Activated CD4-positive, alpha-beta memory T cell treated with anti-CD3 and anti-CD28 coated beads, Interleukin-2, amount 10 ng/mL, durations not matched to agents 7 days and 5 days (primary cell): ENCODE data around the gene GUCY2F. TPM values are rescaled to one million over a fixed set of nuclear protein-coding genes. Genes with fewer than 3 reads are reported as not detected.

ENCODE experiments used
- CTCF ChIA-PET: fragments of 350-600 bp; sonication (Branson Sonifier 250); formaldehyde crosslinking; loops from one replicate; lab custom pipeline; 2021; ENCODE audit warnings: antibody characterized with exemption, inconsistent platforms; lab: Charles Lee
- POLR2A ChIA-PET: fragments of 350-600 bp; sonication (Branson Sonifier 250); formaldehyde crosslinking; loops from one replicate; lab custom pipeline; 2021; ENCODE audit warnings: antibody characterized with exemption; lab: Charles Lee
- DNase-seq: peaks from one replicate; pipeline ENCODE4 v3.0.0-alpha.2; 2020
- H3K27ac Mint-ChIP-seq: one replicate; pipeline ENCODE4 v1.8.0; 2021; ENCODE audit warnings: mild to moderate bottlenecking, mixed read lengths
- H3K27me3 Mint-ChIP-seq: one replicate; pipeline ENCODE4 v1.8.0; 2021; ENCODE audit warnings: mixed read lengths
- H3K36me3 Mint-ChIP-seq: one replicate; pipeline ENCODE4 v1.8.0; 2021; ENCODE audit warnings: low read depth, mixed read lengths
- H3K4me1 Mint-ChIP-seq: one replicate; pipeline ENCODE4 v1.8.0; 2021; ENCODE audit warnings: mixed read lengths
- H3K4me3 Mint-ChIP-seq: one replicate; pipeline ENCODE4 v1.8.0; 2021; ENCODE audit warnings: mild to moderate bottlenecking, mixed read lengths
- H3K9me3 Mint-ChIP-seq: one replicate; pipeline ENCODE4 v1.8.0; 2021; ENCODE audit warnings: mixed read lengths
- total RNA-seq, 2 experiments: library from RNA; stranded (reverse); gene quantifications; one replicate each; pipeline ENCODE4 v1.2.3, GENCODE V29; 2021

The GUCY2F gene
- total RNA-seq, 2 experiments from 2014 or later, result not detected

DNA sequence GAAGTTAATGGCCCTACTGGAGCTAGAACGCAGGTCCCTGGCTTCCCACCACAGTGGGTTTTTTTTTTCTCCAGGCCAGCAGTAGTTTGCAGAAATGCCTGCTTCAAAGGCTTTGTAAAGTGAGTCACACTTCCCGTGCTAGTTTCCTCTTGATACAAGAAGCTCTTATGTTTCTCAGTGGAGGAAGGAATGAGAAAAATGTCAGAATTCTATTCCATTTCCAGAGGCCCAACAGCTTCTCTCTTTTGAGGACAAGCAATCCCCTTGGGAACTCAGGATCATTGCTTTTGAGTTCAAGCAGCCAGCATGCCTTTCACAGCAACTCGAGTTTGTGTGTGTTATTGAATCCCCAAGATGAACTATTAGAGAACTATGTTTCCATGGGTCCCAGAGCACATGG lies 134.3 kb downstream of the GUCY2F start:
- POLR2A ChIA-PET, result no interaction called here
- CTCF ChIA-PET, result no interaction called here
- no peaks in the 10 kb centered on the region for H3K27me3 Mint-ChIP-seq

DNA sequence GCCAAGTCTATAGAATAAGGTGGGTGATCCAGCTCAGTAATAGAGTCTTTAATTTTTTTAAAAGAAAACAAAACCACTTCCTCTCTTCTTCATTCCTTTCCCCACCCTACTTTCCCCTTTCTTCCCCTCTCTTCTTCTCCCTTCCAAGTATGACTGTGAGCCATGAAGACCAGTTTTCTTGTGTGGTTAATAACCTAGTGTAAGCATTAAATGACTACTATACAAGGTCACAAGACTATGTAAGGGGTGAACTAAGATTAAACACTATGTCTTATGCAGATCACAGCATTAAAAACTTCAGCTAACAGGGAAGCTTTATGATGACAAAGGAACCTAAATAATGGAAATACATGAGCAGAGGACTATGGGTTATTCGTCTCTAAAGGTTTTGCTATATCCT lies 135.4 kb downstream of the GUCY2F start:
- Mint-ChIP-seq H3K4me3 (no peak overlapping the region), H3K36me3 (no peaks in the 10 kb centered on the region), H3K4me1 (no peaks in the 10 kb centered on the region), H3K9me3 (no peaks in the 10 kb centered on the region), H3K27me3 (no peaks in the 10 kb centered on the region), H3K27ac (no peak overlapping the region)
- ChIA-PET CTCF (no interaction called here), POLR2A (no interaction called here)
- DNase-seq, result no peak

More for the DNA sequence above, 134.3 kb downstream of the GUCY2F start:
- Mint-ChIP-seq H3K36me3 (no peaks in the 10 kb centered on the region), H3K27ac (no peak overlapping the region), H3K4me3 (no peak overlapping the region), H3K9me3 (no peaks in the 10 kb centered on the region), H3K4me1 (no peaks in the 10 kb centered on the region)
- DNase-seq, result no peak

DNA sequence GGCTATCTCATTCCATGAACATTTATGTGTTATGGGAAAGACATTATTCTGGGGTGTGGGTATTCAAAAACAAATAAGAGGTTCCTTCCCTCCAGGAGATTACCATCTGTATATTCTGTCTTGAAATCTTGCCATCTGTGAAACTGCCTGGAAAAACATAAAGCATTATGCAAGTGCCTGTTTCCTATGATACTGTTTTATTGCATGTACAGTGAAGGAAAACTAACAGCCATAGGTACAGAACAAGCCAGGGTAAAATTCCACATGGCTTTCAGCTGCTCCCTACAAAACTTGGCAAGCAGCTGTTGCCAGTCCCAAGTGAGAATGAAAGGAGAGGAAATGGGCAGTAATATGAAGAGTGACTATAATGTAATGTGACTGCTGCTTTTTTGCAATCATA lies 136.0 kb downstream of the GUCY2F start:
- no peak overlapping the region for H3K27ac Mint-ChIP-seq
- H3K4me3 Mint-ChIP-seq, result no peak overlapping the region
- H3K27me3 Mint-ChIP-seq, result no peaks in the 10 kb centered on the region
- no peaks in the 10 kb centered on the region for H3K4me1 Mint-ChIP-seq
- no peaks in the 10 kb centered on the region for H3K9me3 Mint-ChIP-seq
- CTCF ChIA-PET, result no interaction called here
- POLR2A ChIA-PET, result no interaction called here
- DNase-seq, result no peak
- no peaks in the 10 kb centered on the region for H3K36me3 Mint-ChIP-seq

DNA sequence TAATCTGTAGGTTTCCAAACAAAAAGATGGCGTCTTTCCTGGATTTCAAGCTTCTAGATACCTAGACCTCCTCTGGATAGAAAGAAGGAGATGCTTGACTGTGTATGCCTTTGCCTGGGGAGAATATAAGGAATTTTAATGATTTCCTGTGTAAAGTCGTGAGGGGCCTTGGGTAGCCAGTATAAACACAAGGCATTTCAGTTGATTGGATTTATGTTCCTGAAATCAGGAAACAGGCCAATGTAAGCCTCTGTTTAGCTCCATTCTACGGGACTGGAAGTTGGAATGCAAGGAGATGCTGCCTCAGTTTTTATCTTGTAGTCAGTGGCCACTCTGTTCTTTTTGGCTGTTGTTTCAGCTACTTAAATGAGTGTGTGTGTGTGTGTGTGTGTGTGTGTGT lies 137.2 kb downstream of the GUCY2F start:
- Mint-ChIP-seq H3K9me3 (no peaks in the 10 kb centered on the region), H3K4me3 (no peak overlapping the region), H3K27me3 (no peaks in the 10 kb centered on the region), H3K4me1 (no peaks in the 10 kb centered on the region), H3K27ac (no peak overlapping the region), H3K36me3 (no peaks in the 10 kb centered on the region)
- no peak for DNase-seq
- ChIA-PET POLR2A (no interaction called here), CTCF (no interaction called here)

DNA sequence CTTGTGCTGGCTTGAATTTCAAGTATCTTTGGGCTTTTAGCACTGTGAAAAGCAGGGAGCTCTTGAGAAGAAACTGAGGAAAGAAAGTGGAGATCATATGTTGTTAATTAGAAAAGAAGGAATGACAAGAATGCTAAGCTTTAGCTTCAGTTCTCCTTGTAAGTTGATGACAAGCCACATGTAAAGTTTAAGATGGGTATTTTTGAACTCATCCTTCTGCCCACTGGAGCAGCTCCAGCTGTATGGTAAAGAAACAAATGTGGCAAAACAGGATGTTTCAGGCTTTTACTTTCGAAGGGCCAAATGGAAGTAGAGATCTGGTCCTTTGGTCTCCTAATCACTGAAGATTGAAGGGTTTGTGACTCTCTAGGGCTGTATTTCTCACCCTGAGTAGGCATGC lies 137.8 kb downstream of the GUCY2F start:
- DNase-seq, result no peak
- Mint-ChIP-seq H3K4me1 (no peaks in the 10 kb centered on the region), H3K4me3 (no peak overlapping the region), H3K27ac (no peak overlapping the region), H3K9me3 (no peaks in the 10 kb centered on the region), H3K27me3 (no peaks in the 10 kb centered on the region), H3K36me3 (no peaks in the 10 kb centered on the region)
- ChIA-PET POLR2A (no interaction called here), CTCF (no interaction called here)

DNA sequence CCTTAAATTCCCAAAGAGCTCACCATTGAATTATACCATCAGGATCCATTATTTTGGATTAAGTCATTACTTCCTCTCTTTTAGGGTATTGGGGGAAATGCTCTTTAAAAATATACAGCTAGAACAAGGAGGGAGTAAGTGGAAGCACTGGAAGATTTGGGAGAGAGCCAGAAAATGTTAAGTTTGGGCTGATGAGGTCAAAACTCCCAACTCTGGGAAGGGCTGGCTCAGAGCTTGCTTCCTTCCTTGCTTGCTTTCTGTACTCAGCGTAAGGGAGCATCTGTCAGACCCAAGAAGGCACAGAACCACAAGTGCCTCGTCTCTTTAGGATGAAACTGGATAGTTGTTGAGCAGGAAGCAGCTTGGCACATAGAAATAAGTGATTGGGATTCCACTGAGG lies 138.2 kb downstream of the GUCY2F start:
- CTCF ChIA-PET, result no interaction called here
- no peaks in the 10 kb centered on the region for H3K4me1 Mint-ChIP-seq
- POLR2A ChIA-PET, result no interaction called here

DNA sequence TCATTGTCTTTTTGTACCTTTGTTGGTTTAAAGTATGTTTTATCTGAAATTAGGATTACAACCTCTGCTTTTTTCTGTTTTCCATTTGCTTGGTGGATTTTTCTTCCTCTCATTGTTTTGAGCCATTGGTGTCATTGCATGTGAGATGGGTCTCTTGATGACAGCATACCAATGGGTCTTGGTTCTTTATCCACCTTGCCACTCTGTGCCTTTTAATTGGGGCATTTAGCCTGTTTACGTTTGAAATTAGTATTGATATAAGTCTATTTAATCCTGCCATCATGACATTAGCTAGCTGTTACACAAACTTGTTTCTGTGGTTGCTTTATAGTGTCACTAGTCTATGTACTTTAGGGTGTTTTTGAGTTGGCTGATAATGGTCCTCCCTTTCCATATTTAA lies 145.7 kb downstream of the GUCY2F start:
- peaks cover 3% of the 10 kb centered on the region for H3K9me3 Mint-ChIP-seq
- no peaks in the 10 kb centered on the region for H3K4me1 Mint-ChIP-seq
- H3K27ac Mint-ChIP-seq, result no peak overlapping the region
- ChIA-PET POLR2A (no interaction called here), CTCF (no interaction called here)
- H3K4me3 Mint-ChIP-seq, result no peak overlapping the region
- H3K36me3 Mint-ChIP-seq, result no peaks in the 10 kb centered on the region
- H3K27me3 Mint-ChIP-seq, result no peaks in the 10 kb centered on the region
- no peak for DNase-seq

More for the DNA sequence above, 138.2 kb downstream of the GUCY2F start:
- H3K4me3 Mint-ChIP-seq, result no peak overlapping the region
- H3K36me3 Mint-ChIP-seq, result no peaks in the 10 kb centered on the region
- no peak for DNase-seq
- no peaks in the 10 kb centered on the region for H3K9me3 Mint-ChIP-seq
- no peak overlapping the region for H3K27ac Mint-ChIP-seq
- no peaks in the 10 kb centered on the region for H3K27me3 Mint-ChIP-seq

DNA sequence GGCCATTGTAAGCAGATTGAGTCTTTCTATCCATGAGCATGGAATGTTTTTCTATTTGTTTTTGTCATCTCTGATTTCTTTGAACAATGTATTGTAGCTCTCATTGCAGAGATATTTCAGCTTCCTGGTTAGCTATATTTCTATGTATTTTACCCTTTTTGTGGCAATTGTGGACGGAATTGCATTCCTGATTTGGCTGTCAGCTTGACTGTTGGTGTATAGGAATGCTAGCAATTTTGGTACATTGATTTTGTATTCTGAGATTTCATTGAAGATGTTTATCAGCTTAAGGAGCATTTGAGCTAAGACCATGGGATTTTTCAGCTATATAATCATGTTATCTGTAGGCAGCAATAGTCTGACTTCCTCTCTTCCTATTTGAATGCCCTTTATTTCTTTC lies 154.6 kb downstream of the GUCY2F start:
- ChIA-PET CTCF (no interaction called here), POLR2A (no interaction called here)
- Mint-ChIP-seq H3K4me3 (no peak overlapping the region), H3K9me3 (no peaks in the 10 kb centered on the region), H3K36me3 (no peaks in the 10 kb centered on the region), H3K27me3 (no peaks in the 10 kb centered on the region), H3K4me1 (no peaks in the 10 kb centered on the region), H3K27ac (no peak overlapping the region)
- no peak for DNase-seq

Other genes starting within 250 kb of the GUCY2F start
- 10 to 100 TPM; 13.3 to 14.0 TPM for gene NXT2, start 54.8 kb upstream of the GUCY2F start, total RNA-seq
- under 1 TPM; 0.28 to 0.38 TPM for gene KCNE5, start 143.1 kb upstream of the GUCY2F start, total RNA-seq